Esophagus squamous epithelium (tissue), 4 donors: ENCODE measurements around the gene DENND6B.

Experiments
- CTCF ChIP-seq, 6 experiments: fragments of 450-650 bp in 4 of 6; fragments of 200-600 bp in 2 of 6; sonication (generic) in 2 of 6; IDR thresholded peaks; one replicate each; pipeline ENCODE4 v1.5.1; 2016 to 2019; ENCODE audit warnings: antibody characterized with exemption in 6 of 6, mild to moderate bottlenecking in 4 of 6, moderate library complexity in 4 of 6
- POLR2A ChIP-seq, 4 donors: fragments of 450-650 bp; IDR thresholded peaks; one replicate each; pipeline ENCODE4 v1.6.1; 2017; ENCODE audit warnings: antibody characterized with exemption in 4 of 4, mild to moderate bottlenecking in 4 of 4, moderate library complexity in 3 of 4

- no peak for TF ChIP-seq CTCF (IDR thresholded peaks at IDR 0.05)
- TF ChIP-seq POLR2A (IDR thresholded peaks at IDR 0.05): no peak
Measured at GRCh38 chr22:50283821-50284220, 43.0 kb downstream of the DENND6B start.
